Astrocyte of the hippocampus (primary cell): ENCODE measurements around the gene ITPR3.

Experiments used
- DNase-seq: peaks from one replicate; pipeline ENCODE4 v3.0.0; 2011; ENCODE audit warnings: low read depth, low spot score

ITPR3 gene

GRCh38 chr6:33737267-33738026 lies 116.3 kb downstream of the ITPR3 start:
- no peak for DNase-seq

DNA sequence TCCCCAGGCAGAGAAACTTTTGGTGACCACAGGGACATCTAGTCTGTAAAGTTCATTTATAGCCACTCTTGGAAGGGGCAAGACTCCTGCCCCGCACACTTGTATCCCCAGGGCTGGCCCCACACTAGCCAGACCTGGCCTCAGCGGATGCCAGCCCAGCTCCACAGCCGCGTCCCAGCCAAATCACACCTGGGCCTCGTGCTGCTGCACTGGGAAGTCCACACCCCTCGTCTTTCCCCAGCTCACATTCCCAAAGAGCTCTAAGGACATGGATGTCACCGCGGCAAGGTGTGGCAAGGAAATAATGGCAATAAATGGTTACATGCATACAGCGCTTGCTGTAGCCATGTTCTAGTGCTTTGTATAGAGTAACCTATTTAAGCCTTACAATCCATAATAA lies 117.0 kb downstream of the ITPR3 start:
- DNase-seq: no peak

GRCh38 chr6:33738879-33739278 lies 117.8 kb downstream of the ITPR3 start:
- DNase-seq: no peak

DNA sequence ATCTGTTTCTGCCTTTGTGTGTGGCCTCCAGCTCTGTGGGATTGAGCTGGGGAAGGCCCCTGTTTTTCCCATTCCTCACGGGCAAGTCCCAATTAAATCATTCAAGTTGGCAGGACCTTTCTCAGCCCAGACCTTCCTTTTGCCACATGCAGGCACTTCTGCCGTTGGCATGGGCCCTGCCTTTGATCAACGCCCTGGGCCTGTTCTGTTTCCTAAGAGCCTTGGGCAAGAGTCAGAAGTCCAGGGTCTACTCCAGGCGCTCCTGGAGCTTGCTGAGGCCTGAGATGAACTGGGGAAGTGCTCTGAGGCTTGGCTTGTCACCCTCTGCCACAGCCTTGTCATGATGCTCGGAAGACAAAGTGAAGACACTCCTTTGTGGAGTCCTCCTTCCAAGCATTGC lies 118.4 kb downstream of the ITPR3 start:
- DNase-seq: no peak

GRCh38 chr6:33740204-33740608 lies 119.1 kb downstream of the ITPR3 start:
- no peak for DNase-seq

- no peak for DNase-seq
Measured at GRCh38 chr6:33740794-33741193, 119.7 kb downstream of the ITPR3 start.

GRCh38 chr6:33742092-33742491 lies 121.0 kb downstream of the ITPR3 start:
- no peak for DNase-seq

DNA sequence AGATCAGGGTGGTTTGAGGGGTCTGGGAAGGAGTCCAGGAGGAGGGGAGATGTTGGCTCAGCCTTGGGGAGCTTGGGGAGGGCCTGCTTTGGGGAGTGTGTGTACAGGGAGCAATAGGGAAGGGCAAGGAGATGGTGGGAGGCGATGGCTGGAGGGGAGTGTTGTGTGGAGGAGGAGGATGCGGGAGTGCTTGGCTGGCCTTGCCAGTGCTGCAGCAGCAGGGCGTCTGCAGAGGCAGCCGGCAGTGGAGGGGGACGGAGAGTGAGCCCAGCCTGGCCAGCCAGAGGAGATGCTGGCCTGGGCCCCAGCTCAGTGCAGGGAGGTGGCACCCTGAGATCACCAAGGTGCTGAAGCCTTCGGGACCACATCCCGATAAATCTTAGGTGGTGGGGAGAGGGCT lies 121.7 kb downstream of the ITPR3 start:
- no peak for DNase-seq

GRCh38 chr6:33744001-33744848 lies 123.1 kb downstream of the ITPR3 start:
- DNase-seq: peak; percentile 89

GRCh38 chr6:33744895-33745546 lies 123.9 kb downstream of the ITPR3 start:
- no peak for DNase-seq

- DNase-seq: no peak
Measured at GRCh38 chr6:33745548-33745947, 124.4 kb downstream of the ITPR3 start.
